Liver (tissue), 9 donors: ENCODE measurements around the gene AMPD3. TPM values are rescaled to one million over a fixed set of nuclear protein-coding genes. Genes with fewer than 3 reads are reported as not detected.

Source experiments
- DNase-seq: peaks from one replicate; pipeline ENCODE4 v3.0.0-alpha.2; 2017; ENCODE audit warnings: low spot score
- H3K27ac ChIP-seq, 2 donors: one replicate each; pipeline ENCODE4 v1.7.0; 2013; ENCODE audit warnings: inconsistent platforms in 2 of 2, low read length in 2 of 2, control low read depth in 1 of 2, low read depth in 1 of 2, mild to moderate bottlenecking in 1 of 2
- H3K27me3 ChIP-seq, 4 donors: one replicate each; pipeline versions ENCODE4 v1.6.1 to v1.7.0; 2013; ENCODE audit warnings: low read length in 3 of 4, inconsistent platforms in 1 of 4, mild to moderate bottlenecking in 1 of 4, moderate library complexity in 1 of 4; ENCODE audit not compliant: control insufficient read depth in 4 of 4, insufficient read depth in 4 of 4
- H3K36me3 ChIP-seq, 4 donors: one replicate each; pipeline versions ENCODE4 v1.6.1 to v1.7.0; 2013; ENCODE audit warnings: low read length in 3 of 4, mild to moderate bottlenecking in 3 of 4, low read depth in 1 of 4, moderate library complexity in 1 of 4; ENCODE audit not compliant: control insufficient read depth in 4 of 4, insufficient read depth in 3 of 4
- H3K4me1 ChIP-seq, 4 donors: one replicate each; pipeline versions ENCODE4 v1.6.1 to v1.7.0; 2013; ENCODE audit warnings: low read length in 3 of 4, mild to moderate bottlenecking in 3 of 4, moderate library complexity in 1 of 4; ENCODE audit not compliant: control insufficient read depth in 4 of 4, insufficient read depth in 4 of 4
- H3K4me3 ChIP-seq, 3 donors: one replicate each; pipeline versions ENCODE4 v1.6.1 to v1.7.0; 2013; ENCODE audit warnings: low read length in 3 of 3, control low read depth in 1 of 3, low read depth in 1 of 3, mild to moderate bottlenecking in 1 of 3
- H3K9ac ChIP-seq, 2 donors: one replicate each; pipeline ENCODE4 v1.7.0; 2013; ENCODE audit warnings: low read length in 2 of 2, mild to moderate bottlenecking in 2 of 2, moderate library complexity in 2 of 2, control low read depth in 1 of 2, low read depth in 1 of 2
- H3K9me3 ChIP-seq, 4 donors: one replicate each; pipeline versions ENCODE4 v1.6.1 to v1.7.0; 2013; ENCODE audit warnings: low read length in 3 of 4; ENCODE audit not compliant: control insufficient read depth in 4 of 4
- EGR1 ChIP-seq, 2 donors: IDR thresholded peaks; 2 replicates each; pipeline ENCODE4 v1.6.1; 2016 to 2018; ENCODE audit warnings: antibody characterized with exemption in 2 of 2, low read depth in 2 of 2
- FOXA1 ChIP-seq: IDR thresholded peaks from 2 replicates; pipeline ENCODE4 v1.6.1; 2016; ENCODE audit warnings: antibody characterized with exemption
- FOXA2 ChIP-seq: IDR thresholded peaks from 2 replicates; pipeline ENCODE4 v1.6.1; 2016; ENCODE audit warnings: antibody characterized with exemption
- GABPA ChIP-seq, 2 donors: IDR thresholded peaks in 1 of 2; conservative IDR thresholded peaks in 1 of 2; 2 replicates each; pipeline ENCODE4 v1.6.1; 2016; ENCODE audit warnings: antibody characterized with exemption in 2 of 2, mild to moderate bottlenecking in 1 of 2, moderate library complexity in 1 of 2
- HNF4A ChIP-seq, 2 donors: conservative IDR thresholded peaks; 2 replicates each; pipeline ENCODE4 v1.6.1; 2016; ENCODE audit warnings: antibody characterized with exemption in 2 of 2, mild to moderate bottlenecking in 2 of 2
- HNF4G ChIP-seq: IDR thresholded peaks from 2 replicates; pipeline ENCODE4 v1.6.1; 2016; ENCODE audit warnings: antibody characterized with exemption
- JUND ChIP-seq, 2 donors: IDR thresholded peaks; 2 replicates each; pipeline ENCODE4 v1.6.1; 2016; ENCODE audit warnings: antibody characterized with exemption in 2 of 2
- NR2F2 ChIP-seq: IDR thresholded peaks from 2 replicates; pipeline ENCODE4 v1.6.1; 2016; ENCODE audit warnings: antibody characterized with exemption
- RAD21 ChIP-seq, 2 donors: IDR thresholded peaks; 2 replicates each; pipeline ENCODE4 v1.6.1; 2016; ENCODE audit warnings: antibody characterized with exemption in 2 of 2, mild to moderate bottlenecking in 2 of 2
- RXRA ChIP-seq, 2 donors: IDR thresholded peaks; 2 replicates each; pipeline ENCODE4 v1.6.1; 2017 to 2018; ENCODE audit warnings: antibody characterized with exemption in 2 of 2, mild to moderate bottlenecking in 1 of 2
- SP1 ChIP-seq: IDR thresholded peaks from 2 replicates; pipeline ENCODE4 v1.6.1; 2018; ENCODE audit warnings: antibody characterized with exemption, mild to moderate bottlenecking
- TAF1 ChIP-seq: conservative IDR thresholded peaks from 2 replicates; pipeline ENCODE4 v1.6.1; 2016; ENCODE audit warnings: antibody characterized with exemption, mild to moderate bottlenecking
- YY1 ChIP-seq: IDR thresholded peaks from 2 replicates; pipeline ENCODE4 v1.6.1; 2016; ENCODE audit warnings: antibody characterized with exemption, mild to moderate bottlenecking
- polyA plus RNA-seq, 2 donors: library from polyadenylated mRNA; stranded (reverse) in 1 of 2; unstranded in 1 of 2; fragments of 200-250 nt in 1 of 2; fragments of >200 nt in 1 of 2; fragmentation: Nextera tagmentation in 1 of 2; extraction: Ambion mirVana in 1 of 2; gene quantifications; one replicate each; pipeline versions ENCODE4 v1.2.1 to v1.2.3, GENCODE V29; 2013 to 2015
- total RNA-seq, 2 donors: library from RNA; depleted of rRNA; stranded (reverse); fragments of >200 nt; gene quantifications; one replicate each; pipeline ENCODE4 v1.2.3, GENCODE V29; 2014
- TF ChIP-seq, protein P1 (sequence below): IDR thresholded peaks from 2 replicates; pipeline ENCODE4 v1.6.1; 2016; ENCODE audit warnings: antibody characterized with exemption
- TF ChIP-seq, protein P2 (sequence below): IDR thresholded peaks from 2 replicates; pipeline ENCODE4 v1.6.1; 2016; ENCODE audit warnings: antibody characterized with exemption
- TF ChIP-seq, protein P3 (sequence below): IDR thresholded peaks from 2 replicates; pipeline ENCODE4 v1.6.1; 2016; ENCODE audit warnings: antibody characterized with exemption, mild to moderate bottlenecking
- TF ChIP-seq, protein P4 (sequence below): IDR thresholded peaks from 2 replicates; pipeline ENCODE4 v1.6.1; 2016; ENCODE audit warnings: antibody characterized with exemption
- TF ChIP-seq, protein P5 (sequence below): fragments of 150-350 bp; IDR thresholded peaks from 2 replicates; pipeline ENCODE4 v1.5.1; 2017; ENCODE audit warnings: improper control_type of control experiment, low read depth, low read length; ENCODE audit not compliant: missing input control
- donor health status: healthy.
- donor health status: healthy.
- donor health status: healthy.
- donor health status: healthy.
- donor health status: healthy.

The AMPD3 gene
- total and polyA plus RNA-seq, 4 donors, result 0.40 to 7.4 (median 1.1) TPM

DNA sequence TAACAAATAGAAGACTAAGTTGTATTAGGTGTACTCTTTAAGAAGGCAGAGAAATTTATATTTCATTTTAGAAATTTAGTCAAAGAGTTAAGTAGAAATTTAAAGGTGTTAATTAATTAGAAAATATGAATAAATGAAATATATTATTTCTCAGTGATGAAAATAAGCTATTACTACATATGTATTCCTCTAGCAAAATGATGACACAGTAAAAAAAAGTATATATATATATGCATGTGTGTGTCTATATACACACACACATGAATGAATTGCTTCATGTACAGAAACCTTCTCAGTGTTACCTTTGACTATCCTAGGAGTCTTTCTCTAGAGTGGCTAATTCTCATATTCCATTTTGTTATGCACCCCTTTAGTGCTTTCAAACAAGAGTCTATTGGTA is 78.3 kb downstream of the AMPD3 start:
- Histone ChIP-seq H3K4me1 (no peaks in the 10 kb centered on the region), H3K36me3 (peaks cover 0 to 19% (median 13%) of the 10 kb centered on the region in 4 donors), H3K4me3 (no peak overlapping the region), H3K9ac (no peak overlapping the region), H3K27ac (no peak overlapping the region), H3K9me3 (no peaks in the 10 kb centered on the region), H3K27me3 (no peaks in the 10 kb centered on the region)
- TF ChIP-seq, protein P1, sequence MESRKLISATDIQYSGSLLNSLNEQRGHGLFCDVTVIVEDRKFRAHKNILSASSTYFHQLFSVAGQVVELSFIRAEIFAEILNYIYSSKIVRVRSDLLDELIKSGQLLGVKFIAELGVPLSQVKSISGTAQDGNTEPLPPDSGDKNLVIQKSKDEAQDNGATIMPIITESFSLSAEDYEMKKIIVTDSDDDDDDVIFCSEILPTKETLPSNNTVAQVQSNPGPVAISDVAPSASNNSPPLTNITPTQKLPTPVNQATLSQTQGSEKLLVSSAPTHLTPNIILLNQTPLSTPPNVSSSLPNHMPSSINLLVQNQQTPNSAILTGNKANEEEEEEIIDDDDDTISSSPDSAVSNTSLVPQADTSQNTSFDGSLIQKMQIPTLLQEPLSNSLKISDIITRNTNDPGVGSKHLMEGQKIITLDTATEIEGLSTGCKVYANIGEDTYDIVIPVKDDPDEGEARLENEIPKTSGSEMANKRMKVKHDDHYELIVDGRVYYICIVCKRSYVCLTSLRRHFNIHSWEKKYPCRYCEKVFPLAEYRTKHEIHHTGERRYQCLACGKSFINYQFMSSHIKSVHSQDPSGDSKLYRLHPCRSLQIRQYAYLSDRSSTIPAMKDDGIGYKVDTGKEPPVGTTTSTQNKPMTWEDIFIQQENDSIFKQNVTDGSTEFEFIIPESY, result no peak
- TF ChIP-seq JUND (IDR thresholded peaks at IDR 0.05) (no peak), RAD21 (IDR thresholded peaks at IDR 0.05) (no peak), FOXA1 (no peak), GABPA (IDR thresholded peaks at IDR 0.05 in 1 of 2, conservative IDR thresholded peaks at IDR 0.05 in 1 of 2) (no peak), FOXA2 (no peak), RXRA (IDR thresholded peaks at IDR 0.05) (no peak), HNF4G (no peak), TAF1 (no peak), HNF4A (conservative IDR thresholded peaks at IDR 0.05) (no peak), NR2F2 (no peak), SP1 (no peak), YY1 (no peak), EGR1 (IDR thresholded peaks at IDR 0.05; ENCODE audit: low read depth in 2 of 2) (no peak)
- TF ChIP-seq, protein P2, sequence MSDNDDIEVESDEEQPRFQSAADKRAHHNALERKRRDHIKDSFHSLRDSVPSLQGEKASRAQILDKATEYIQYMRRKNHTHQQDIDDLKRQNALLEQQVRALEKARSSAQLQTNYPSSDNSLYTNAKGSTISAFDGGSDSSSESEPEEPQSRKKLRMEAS, result no peak
- TF ChIP-seq, protein P3, sequence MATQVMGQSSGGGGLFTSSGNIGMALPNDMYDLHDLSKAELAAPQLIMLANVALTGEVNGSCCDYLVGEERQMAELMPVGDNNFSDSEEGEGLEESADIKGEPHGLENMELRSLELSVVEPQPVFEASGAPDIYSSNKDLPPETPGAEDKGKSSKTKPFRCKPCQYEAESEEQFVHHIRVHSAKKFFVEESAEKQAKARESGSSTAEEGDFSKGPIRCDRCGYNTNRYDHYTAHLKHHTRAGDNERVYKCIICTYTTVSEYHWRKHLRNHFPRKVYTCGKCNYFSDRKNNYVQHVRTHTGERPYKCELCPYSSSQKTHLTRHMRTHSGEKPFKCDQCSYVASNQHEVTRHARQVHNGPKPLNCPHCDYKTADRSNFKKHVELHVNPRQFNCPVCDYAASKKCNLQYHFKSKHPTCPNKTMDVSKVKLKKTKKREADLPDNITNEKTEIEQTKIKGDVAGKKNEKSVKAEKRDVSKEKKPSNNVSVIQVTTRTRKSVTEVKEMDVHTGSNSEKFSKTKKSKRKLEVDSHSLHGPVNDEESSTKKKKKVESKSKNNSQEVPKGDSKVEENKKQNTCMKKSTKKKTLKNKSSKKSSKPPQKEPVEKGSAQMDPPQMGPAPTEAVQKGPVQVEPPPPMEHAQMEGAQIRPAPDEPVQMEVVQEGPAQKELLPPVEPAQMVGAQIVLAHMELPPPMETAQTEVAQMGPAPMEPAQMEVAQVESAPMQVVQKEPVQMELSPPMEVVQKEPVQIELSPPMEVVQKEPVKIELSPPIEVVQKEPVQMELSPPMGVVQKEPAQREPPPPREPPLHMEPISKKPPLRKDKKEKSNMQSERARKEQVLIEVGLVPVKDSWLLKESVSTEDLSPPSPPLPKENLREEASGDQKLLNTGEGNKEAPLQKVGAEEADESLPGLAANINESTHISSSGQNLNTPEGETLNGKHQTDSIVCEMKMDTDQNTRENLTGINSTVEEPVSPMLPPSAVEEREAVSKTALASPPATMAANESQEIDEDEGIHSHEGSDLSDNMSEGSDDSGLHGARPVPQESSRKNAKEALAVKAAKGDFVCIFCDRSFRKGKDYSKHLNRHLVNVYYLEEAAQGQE, result no peak
- TF ChIP-seq, protein P4, sequence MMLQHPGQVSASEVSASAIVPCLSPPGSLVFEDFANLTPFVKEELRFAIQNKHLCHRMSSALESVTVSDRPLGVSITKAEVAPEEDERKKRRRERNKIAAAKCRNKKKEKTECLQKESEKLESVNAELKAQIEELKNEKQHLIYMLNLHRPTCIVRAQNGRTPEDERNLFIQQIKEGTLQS, result no peak
- TF ChIP-seq, protein P5, sequence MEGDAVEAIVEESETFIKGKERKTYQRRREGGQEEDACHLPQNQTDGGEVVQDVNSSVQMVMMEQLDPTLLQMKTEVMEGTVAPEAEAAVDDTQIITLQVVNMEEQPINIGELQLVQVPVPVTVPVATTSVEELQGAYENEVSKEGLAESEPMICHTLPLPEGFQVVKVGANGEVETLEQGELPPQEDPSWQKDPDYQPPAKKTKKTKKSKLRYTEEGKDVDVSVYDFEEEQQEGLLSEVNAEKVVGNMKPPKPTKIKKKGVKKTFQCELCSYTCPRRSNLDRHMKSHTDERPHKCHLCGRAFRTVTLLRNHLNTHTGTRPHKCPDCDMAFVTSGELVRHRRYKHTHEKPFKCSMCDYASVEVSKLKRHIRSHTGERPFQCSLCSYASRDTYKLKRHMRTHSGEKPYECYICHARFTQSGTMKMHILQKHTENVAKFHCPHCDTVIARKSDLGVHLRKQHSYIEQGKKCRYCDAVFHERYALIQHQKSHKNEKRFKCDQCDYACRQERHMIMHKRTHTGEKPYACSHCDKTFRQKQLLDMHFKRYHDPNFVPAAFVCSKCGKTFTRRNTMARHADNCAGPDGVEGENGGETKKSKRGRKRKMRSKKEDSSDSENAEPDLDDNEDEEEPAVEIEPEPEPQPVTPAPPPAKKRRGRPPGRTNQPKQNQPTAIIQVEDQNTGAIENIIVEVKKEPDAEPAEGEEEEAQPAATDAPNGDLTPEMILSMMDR, result no peak
- DNase-seq, result no peak
